Left renal cortex interstitium (tissue), 4 donors: ENCODE measurements around the gene SLC2A11. TPM values are rescaled to one million over a fixed set of nuclear protein-coding genes. Genes with fewer than 3 reads are reported as not detected.
"Not testable (repeated sequence)": the region's sequence is repeated elsewhere in the genome, so short reads cannot be mapped to it uniquely, and the experiment has no call there.

Source experiments
- DNase-seq, 4 donors: peaks; one replicate each; pipeline ENCODE4 v3.0.0-alpha.2; 2013; ENCODE audit warnings: low read depth in 4 of 4, low spot score in 2 of 4, missing footprints in 1 of 4
- polyA plus RNA-seq, 4 donors: library from polyadenylated mRNA; unstranded; fragments of 120-200 nt; gene quantifications; one replicate each; pipeline ENCODE4 v1.2.1, GENCODE V29; 2013; ENCODE audit not compliant: insufficient read length in 4 of 4

Gene SLC2A11
- polyA plus RNA-seq, 4 donors = 17.2 to 68.0 (median 39.1) TPM

DNA sequence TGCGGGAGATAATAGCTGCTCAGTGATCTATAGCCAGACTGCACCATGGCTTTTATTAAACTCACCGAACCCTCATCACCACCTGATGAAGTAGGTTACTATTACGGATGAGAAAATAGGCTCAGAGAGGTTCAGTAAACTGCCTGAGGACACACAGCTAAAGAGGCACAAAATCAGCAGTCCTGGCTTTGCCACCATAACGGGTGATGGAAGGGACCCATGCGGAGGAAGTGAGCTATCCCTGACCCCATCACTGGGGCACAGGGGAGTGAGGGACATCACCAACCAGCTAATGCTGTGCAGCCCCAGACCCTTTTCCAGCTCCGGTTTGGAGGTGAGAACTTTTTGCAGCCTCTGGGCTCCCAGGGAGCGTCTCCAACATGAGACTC is 11.6 kb upstream of the SLC2A11 start:
- no peak for DNase-seq

DNA sequence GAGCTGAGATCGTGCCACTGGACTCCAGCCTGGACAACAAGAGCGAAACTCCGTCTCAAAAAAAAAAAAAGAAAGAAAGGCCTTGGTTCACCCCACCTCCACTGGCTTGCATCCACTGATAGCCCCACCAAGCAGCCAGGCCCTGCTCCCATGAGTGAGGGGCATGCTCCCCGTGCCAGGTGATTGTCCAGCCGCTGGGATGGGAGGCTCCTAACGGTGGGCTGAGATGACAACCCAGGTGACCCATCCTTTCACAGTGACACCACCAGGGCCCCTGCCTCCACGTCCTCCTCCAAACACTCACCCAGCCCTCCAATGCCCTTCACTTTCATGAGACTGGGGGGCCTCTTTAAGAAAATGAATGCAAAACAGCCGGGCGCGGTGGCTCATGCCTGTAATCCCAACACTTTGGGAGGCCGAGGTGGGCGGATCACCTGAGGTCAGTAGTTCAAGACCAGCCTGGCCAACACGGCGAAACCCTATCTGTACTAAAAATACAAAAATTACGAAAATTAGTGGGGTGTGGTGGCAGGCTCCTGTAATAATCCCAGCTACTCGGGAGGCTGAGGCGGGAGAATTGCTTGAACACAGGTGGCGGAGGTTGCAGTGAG is 10.3 kb upstream of the SLC2A11 start:
- no peak for DNase-seq

DNA sequence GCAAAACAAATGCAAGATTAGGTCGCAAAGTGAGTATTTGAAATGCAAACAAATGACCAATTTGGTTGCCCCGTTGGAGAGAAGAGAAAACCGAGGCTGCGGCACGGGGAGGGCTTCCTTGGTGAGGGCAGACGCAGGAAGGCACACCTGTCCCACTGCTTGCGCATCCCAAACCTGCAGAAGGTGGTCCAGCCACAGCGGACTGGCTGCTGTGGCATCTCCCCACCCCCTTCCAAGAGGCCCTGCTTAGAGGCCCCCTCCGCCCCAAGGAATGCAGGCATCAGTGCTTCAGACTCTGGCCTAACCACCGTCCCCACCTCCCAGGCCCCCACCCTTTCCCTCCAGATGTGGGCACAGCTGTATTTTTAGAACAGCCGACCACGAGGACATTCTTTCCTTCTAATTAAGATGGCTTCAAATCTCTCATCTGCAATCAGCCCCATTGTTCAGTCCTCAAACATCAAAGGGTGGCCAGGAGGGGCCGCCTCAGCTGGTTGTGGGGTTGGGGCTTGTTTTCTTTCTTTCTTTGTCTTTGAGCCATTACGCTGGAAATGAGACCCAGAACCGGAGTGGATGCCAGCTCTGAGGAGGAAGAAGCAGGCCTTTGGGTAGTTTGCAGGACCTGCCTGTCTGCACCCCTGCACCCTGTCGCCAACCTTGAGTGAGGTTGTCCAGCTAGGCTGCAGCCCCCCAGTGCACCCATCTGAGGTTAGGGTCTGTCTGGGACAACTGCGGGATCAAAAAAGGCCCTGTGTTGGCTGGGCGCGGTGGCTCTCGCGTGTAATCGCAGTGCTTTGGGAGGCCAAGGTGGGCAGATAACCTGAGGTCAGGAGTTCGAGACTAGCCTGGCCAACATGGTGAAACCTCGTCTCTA is 9.4 kb upstream of the SLC2A11 start:
- DNase-seq = no peak

DNA sequence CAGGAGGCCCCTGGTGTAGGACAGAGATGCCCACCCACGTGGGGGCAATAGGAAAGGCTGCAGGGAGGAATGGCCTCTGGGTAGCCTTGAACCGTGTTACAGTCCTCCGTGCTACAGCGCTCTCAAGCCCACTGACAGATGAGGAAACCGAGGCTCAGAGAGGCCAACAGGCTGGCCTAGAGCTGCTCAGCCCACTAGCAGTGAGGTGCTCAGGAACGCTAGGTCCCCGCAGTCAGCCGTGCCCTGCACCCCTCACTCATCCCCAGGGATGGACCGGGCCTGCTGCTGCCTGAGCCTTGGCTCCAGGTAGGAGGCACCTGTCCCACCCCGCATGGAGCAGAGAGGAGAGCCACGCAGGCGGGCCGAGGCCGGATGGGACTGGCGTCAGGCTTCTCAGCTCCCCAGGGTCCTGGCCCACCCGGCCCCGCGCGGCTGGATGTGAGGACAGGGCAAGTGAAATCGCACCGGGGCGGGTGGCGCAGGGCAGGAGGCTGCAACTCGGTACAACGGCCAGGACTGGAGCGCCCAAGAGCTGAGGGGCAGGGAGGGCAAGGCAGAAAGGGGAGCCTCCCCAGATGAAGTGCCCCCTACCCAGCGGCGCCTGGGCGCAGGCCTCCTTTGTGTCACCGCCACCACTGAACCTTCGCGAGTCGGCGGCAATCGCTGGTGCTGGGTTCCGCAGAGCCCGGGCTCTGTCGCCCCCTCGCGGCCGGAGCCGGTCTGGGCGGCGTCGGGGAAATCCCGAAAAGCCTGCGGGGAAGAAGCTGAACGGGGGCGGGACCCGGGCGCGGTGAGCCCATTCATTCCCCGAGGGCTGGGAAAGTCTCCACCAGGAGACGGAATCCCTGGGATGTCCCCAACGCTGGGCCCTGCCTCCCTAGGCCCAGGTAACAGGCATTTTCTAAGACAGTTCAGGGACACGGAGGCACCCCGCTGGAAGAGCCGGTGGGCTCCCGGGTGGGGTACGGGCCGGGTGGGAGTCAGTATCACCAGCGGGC is 8.4 kb upstream of the SLC2A11 start:
- peak in 2 of 4 donors; percentile 61 to 70 for DNase-seq

DNA sequence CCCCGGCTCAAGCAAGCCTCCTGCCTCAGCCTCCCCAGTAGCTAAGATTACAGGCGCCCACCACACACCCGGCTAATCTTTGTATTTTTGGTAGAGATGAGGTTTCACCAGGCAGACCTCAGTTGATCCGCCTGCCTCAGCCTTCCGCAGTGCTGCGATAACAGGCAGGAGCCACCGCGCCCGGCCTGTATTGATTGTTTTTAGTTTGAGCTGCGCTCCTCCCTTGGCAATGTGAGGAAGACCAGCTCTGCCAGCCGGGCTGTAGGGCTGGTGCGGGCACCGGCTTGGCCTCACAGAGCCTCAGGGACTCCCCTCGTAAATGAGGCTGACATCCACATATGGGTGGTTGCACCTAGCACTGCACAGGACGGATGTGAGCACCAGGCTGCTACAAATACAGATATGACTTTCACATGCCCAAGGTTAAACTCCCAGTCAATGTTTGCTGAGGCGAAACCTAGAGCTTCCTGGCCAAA is 7.5 kb upstream of the SLC2A11 start:
- DNase-seq = no peak

DNA sequence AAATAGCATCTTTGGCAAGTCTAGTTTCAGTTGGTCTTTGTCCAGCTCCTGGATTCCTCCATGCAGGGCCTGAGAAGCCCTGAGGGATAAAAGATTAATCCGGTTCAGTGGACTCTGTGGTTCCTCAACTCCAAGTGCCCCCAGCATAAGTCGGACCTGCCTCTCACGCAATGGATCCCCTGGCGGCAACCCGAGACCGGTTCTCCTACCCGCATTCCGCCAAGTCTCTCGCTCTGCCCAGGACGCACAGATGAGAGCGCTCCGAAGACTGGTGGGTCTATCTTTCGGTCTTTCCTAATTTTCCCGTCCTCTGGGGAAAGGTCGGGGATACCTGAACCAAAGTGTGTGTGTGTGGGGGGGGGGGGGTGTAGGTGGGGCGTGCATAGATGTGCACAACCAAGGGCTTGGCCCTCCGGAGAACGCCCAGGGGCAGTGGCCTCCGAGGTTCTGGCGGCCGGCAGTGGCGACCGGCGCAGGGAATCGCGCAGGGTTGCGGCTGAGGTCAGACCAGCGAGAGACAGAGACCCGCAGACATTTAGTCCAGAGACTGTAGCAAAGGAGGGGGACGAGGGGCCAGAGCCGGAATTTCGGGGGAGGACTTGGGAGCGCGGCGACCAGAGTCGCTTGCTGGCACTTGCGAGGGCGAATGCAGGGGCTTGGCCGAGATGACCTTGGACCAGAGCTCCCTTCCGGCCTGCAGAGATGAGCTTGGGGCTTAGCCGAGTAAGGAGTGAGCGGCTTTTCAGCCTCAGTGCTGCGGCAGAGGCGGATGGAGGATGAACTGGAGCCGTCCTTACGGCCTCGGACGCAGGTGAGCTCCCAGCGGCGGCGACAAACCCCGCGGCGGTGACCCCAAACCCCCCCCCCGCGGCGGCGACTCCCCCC is 712 bp upstream of the SLC2A11 start:
- DNase-seq = peak in 2 of 4 donors; percentile 43 to 64

DNA sequence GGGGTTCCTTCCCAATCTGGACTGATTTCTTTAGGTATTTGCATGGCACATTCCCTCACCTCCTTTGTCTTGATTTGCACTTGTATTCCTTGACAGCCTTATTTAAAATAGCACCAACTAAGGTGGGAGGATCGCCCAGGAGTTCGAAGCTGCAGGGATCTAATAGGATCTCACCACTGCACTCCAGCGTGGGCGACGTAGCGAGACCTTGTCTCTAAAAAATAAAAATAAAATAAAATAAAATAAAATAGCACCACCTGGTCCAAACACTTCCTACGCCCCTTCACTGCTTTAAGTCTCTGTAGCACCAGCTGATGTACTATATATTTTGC is 775 bp downstream of the SLC2A11 start:
- no peak for DNase-seq

DNA sequence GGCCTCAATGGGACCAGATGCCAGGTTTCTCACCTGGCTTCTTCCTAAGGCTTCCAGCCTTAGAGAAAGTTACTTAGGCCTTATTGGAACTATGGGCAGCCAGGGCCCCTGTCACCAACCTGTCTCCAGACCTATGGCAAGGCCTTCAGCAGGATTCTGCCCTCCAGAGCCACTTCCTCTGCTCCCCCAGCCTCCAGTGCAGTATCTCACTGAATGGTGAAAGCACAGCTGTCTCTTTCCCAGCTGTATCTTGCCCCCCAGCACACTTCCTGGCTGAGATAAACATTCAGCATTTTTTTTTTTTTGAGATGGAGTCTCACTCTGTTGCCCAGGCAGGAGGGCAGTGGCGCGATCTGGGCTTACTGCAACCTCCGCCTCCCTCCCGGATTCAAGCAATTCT is 1.5 kb downstream of the SLC2A11 start:
- DNase-seq = no peak

DNA sequence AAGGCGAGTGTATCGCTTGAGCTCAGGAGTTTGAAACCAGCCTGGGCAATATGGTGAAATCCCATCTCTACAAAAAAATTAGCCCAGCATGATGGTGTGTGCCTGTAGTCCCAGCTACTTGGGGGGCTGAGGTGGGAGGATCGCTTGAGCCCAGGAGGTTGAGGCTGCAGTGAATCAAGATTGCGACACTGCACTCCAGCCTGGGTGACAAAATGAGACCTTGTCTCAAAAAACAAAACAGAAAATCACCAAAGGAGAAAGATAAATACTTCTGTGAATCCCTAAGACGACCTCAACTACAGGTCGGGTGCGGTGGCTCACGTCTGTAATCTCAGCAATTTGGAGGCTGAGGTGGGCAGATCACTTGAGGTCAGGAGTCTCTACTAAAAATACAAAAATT is 2.5 kb downstream of the SLC2A11 start:
- DNase-seq = not testable (repeated sequence)

DNA sequence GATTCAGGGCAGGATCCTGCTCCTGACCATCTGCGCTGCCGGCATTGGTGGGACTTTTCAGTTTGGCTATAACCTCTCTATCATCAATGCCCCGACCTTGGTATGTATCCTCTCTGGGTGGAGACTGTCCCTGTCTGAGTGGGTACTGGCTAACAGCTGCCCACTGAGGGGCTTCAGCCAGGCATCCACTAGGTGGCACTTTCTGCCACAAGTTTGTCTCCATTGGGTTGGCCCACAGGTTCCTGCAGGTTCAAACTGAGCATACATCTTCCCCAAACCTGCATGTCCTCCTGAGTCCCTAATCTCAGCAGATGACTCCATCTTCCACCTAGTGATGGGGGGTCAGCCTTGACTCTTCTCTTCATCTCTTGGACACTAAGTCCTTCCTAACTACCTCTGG is 4.4 kb downstream of the SLC2A11 start:
- no peak for DNase-seq

DNA sequence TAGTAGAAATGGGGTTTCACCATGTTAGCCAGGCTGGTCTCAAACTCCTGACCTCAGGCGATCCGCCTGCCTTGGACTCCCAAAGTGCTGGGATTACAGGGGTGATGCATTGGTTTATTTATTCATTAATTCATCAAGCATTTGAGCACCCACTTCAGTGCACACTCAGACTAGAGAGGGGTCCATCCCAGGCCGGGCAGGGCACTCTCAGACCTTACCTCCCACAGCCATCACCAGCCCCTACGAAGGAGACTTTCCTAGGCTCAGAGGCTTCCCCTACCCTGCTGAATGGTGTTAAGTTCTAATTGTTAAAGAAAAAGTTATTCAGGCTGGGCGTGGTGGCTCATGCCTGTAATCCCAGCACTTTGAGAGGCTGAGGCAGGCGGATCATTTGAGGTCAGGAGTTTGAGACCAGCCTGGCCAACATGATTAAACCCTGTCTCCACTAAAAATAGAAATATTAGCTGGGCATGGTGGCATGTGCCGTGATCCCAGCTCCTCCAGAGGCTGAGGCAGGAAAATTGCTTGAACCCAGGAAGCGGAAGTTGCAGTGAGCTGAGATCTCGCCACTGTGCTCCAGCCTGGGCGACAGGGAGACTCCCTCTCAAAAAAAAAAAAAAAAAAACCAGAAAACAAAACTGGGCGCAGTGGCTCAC is 7.0 kb downstream of the SLC2A11 start:
- not testable (repeated sequence) for DNase-seq

DNA sequence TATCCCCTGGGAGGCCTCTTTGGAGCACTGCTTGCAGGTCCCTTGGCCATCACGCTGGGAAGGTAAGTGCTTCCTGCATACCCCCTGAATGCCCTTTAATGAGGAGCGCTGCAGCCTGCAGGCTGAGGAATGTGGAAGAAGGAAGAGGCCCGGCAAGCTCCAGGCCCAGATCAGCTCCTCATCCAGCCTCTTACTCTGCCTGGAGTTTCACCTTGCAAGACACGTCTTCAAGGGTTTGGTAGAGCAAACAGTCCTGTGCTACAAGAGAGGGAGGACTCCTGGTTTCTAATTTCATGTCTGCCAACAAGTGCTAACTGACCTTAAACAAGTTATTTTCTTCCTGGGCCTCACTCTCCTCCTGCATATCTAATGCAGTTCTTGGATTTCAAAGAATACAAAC is 10.9 kb downstream of the SLC2A11 start:
- no peak for DNase-seq

DNA sequence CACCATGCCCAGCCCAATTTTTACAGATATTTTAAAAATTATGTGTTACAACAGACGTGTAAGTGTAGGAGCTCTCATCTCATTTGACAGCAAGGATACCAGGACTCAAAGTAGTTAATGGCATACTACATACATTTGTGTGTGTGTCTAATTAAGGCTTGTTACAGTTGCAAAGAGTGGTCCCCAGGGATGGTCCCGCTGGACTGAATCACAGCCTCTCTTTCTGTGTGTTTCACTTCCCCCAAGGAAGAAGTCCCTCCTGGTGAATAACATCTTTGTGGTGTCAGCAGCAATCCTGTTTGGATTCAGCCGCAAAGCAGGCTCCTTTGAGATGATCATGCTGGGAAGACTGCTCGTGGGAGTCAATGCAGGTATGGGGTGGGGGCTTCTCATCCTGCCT is 17.2 kb downstream of the SLC2A11 start:
- no peak for DNase-seq

DNA sequence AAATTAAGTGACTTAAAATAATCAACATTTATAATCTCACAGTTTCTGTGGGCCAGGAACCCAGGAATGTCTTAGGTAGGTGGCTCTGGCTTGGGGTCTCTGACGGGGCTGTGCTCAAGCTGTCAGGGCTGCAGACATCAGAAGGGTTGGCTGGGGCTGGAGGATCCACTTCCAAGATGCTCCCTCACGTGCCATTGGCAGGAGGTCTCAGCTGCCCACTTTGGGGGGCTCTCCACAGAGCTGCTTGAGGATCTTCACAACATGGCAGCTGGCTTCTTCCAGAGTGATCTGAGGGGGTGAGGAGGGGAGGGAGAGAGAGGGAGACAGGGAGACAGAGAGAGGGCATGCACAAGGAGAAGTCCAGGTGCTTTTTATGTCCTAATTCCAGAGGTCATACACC is 18.1 kb downstream of the SLC2A11 start:
- no peak for DNase-seq

DNA sequence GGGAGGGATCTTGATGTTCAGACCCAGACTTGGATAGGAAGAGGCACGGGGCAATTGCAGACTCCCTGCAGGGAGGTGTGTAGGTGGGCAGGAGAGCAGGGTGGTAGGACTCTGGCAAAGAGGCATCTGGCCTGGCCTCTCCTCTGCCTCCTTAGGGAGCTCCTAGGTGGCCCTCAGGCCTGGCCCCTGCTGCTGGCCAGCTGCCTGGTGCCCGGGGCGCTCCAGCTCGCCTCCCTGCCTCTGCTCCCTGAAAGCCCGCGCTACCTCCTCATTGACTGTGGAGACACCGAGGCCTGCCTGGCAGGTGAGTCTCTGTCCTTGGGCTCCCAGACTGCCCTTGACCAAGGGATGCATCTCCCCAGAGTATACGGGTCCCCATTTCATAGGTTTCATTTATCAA is 19.9 kb downstream of the SLC2A11 start:
- DNase-seq = no peak

DNA sequence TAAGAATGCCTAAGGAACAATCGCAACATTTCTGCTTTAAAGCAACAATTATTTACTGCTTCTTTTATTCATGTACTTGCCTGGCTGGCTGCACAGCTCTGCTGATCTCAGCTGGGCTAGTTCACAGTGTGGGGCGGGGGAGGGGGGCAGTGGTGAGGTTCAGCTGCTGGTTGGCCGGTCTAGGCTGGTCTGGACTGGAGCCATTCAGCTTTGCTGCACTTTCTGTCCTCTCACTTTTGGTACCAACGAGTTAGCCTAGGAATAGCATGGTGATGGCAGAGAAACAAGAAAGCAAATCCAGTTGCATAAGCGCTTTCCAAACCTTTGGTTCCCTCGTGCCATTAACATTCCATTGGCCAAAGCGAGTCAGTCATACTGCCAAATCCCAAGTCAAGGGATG is 20.5 kb downstream of the SLC2A11 start:
- DNase-seq = no peak

DNA sequence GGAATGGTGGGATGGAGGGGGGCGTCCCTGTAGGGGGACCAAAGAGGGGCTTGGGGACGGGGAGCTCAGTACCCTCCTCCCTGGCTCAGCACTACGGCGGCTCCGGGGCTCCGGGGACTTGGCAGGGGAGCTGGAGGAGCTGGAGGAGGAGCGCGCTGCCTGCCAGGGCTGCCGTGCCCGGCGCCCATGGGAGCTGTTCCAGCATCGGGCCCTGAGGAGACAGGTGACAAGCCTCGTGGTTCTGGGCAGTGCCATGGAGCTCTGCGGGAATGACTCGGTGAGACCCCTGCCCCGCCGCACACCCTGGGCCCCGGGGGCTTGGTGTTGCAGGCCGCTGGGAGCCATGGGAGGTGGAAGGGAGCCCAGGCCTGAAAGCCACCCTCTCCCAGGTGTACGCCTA is 24.7 kb downstream of the SLC2A11 start:
- no peak for DNase-seq

DNA sequence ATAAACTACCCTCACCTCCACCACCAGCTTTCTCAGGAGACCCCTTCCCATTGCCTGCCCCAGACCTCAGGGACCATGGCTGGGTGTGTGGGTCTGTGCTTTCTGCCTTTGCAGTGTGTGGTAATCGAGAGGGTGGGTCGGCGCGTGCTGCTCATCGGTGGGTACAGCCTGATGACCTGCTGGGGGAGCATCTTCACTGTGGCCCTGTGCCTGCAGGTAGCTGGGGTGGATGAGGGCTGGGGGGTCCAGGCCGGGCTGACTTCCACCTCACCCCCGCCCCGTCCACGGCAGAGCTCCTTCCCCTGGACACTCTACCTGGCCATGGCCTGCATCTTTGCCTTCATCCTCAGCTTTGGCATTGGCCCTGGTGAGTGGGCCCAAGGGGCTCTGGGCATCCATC is 26.0 kb downstream of the SLC2A11 start:
- no peak for DNase-seq

DNA sequence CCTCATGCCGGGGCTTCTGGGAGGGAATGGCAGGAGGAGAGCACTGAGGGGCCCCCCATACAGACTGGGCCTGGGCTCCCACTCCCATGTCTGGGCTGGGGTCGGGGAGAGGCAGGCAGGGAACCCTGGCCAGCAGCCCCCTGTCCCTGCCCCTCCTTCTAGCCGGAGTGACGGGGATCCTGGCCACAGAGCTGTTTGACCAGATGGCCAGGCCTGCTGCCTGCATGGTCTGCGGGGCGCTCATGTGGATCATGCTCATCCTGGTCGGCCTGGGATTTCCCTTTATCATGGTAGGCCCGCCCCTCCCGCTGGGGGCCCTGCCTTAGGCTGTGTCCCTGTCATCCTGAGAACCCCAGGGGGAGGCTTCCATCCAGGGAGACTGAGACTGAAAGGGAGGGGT is 26.5 kb downstream of the SLC2A11 start:
- DNase-seq = no peak
